ENCODE data around the gene MED6.

Gene MED6, protein sequence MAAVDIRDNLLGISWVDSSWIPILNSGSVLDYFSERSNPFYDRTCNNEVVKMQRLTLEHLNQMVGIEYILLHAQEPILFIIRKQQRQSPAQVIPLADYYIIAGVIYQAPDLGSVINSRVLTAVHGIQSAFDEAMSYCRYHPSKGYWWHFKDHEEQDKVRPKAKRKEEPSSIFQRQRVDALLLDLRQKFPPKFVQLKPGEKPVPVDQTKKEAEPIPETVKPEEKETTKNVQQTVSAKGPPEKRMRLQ

DNA sequence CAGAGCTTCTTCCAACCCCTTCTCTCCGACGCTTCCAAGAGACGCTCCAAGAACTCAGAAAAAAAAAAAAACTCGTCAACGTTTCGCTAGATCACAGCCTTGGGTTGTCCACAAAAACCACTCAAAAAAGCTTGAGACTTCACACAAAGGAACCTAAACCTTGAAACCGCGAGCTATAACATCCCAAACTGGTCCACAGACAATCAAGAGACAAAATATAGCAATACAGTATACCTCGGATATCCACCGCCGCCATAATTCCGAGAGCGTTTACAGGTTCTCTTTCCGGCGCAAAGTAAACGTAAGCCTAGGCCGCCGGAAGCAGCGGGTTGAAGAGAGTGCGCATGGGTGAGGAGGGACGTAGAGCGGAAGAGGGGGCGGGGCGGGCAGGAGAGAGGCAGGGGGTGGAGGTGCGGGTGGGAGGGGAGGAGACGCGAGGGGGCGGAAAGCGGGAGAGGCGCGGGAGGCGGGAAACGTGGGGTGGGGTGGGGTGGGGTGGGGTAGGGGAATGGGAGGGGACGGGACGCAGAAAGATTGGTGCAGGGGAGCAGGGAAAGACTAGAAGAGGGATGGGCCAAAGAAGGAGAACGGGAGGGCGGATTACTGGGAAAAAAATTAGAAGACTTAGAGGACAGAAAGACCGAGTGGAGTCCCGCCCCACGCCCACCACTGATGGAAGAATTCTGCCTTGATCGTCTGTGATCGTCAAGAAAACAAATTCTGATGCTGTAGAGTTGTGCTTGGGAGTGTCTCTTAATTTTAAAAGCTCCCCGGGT is at the start of gene MED6:
TSS of gene MED6 (minus strand) at position 274 of the 776 bp plus-strand sequence. CDS start at position 256, 18 bp downstream.
- peak; percentile 98 for DNase-seq

DNA sequence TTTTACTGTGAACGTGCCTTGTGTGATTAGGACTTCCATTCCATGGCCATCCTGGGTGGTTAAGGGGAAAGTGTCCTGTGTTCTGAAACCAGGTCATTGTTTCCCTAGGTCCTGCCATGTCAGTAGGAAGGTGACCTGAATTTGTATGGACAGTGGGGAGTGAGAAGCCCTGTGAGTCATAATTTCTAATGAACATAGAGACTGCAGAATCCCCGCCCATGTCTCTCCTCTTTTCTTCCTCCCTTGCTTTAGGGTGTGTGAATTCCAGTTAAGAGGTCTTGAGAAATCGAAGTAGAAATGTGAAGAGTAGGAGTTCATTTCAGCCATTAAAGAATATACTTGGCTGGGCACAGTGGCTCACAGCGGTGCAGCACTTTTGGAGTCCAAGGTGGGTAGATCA is 49.3 kb upstream of the MED6 start:
- no peak for DNase-seq

DNA sequence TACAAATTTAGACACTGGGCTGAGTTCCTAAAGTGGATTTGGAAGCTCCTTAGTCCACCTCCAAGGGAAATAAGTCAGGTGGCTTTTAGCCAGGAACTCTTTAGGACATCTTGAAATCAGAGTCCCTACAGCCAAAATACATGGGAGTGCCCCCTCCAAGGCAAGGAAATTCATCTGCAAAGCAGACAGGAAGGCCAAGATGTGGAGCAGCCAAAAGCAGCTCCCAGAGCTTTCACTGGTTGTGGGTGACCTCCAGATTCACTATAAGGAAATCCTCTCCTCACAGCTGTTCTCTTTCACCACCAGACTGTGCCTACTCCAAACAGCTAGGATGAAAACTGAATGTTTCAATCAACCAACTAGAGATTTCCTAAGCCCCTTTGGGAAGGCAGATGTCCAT is 47.9 kb upstream of the MED6 start:
- no peak for DNase-seq

DNA sequence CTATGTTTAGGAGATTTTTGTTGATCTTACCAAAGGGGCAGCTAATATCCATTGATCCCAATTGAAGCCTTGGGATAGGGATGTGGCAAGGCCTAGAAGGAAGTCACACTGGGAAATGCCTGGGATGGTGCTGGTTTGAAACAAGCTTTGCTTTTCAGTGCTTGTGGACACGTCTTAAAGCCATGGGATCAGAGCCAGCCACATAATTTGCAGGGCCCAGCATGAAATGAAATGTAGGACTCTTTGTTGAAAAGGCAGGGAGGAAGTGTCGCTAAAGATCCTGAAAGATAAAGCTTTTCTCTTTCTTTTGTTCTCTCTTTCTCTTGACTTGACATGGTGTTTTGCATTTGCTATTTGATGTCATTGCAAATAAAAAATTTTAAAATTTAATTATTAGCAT is 46.2 kb upstream of the MED6 start:
- DNase-seq: no peak

DNA sequence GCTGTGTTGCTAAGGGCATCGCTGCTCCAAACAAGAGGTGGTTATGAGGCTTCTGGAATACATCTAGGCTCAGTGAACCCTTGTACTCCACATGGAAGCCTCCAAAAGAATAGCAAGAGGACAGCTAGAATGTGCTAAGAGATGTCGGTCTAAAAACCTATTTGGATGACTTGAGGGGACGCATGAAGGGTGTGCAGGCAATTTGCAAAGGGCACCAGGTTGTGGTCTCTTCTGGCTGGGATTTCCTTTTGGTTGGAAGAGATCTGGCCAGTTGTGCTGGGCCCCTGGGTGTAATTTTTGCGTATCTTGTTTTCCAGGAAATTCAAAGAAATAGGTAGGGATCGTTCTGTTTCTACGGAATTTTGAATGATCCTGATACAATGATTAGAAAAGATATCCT is 45.4 kb upstream of the MED6 start:
- no peak for DNase-seq

DNA sequence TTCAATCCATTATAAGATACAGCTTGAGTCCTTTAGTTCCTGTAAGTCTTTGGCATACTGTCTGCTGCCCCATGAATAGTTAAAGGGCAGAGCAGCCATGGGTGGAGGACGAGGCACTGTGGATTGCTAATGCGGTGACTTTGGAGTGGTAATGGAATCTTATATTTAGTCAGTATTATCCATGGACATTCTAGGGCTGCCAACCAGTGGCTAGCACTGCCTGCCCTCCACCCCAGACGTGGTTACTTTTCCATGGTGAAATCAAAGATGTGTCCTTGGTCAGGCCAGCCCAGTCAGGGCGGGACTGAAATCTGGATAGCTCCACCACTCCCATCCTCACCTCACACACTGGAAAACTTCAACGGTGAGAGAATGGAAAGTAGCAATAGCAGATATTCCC is 43.5 kb upstream of the MED6 start:
- no peak for DNase-seq

DNA sequence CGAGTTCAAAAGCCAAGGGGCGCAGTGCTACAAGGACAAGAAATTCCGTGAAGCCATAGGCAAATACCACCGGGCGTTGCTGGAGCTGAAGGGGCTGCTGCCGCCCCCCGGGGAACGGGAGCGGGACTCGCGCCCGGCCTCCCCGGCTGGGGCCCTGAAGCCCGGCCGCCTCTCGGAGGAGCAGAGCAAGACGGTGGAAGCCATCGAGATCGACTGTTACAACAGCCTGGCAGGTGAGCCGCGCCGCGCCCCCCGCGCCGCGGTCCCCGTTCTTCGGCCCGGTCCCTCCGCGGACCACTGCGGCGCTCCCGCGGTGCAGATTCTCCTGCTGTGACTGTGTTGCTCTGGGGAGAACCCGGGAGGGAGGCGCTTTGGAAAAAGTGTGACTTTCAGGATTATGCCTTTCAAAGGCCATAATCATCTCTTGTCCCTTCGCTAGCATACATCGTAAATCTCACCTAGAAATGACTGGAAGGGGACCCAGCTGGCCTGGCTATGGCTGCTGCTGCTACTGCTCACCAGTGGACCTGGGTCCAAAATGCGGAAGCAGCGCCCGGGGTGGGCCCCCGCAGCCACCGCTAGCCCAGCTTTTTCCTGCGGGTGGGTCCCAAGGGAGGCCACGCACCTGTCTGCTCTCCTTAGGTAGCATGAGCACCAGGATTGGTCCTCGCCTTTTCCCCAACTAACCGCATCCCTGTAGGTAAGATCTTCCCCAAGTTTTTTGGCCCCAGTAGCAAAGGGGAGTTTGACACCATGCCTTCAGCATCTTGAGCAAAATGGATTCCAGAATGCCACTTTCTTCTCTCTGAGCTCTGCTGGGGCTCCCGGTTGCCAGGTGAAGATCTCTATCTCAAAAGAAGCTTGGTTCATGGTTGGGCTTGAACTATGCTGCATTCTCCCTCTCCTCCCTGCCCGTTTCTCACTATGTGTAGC is 42.1 kb upstream of the MED6 start:
- peak; percentile 36 for DNase-seq

DNA sequence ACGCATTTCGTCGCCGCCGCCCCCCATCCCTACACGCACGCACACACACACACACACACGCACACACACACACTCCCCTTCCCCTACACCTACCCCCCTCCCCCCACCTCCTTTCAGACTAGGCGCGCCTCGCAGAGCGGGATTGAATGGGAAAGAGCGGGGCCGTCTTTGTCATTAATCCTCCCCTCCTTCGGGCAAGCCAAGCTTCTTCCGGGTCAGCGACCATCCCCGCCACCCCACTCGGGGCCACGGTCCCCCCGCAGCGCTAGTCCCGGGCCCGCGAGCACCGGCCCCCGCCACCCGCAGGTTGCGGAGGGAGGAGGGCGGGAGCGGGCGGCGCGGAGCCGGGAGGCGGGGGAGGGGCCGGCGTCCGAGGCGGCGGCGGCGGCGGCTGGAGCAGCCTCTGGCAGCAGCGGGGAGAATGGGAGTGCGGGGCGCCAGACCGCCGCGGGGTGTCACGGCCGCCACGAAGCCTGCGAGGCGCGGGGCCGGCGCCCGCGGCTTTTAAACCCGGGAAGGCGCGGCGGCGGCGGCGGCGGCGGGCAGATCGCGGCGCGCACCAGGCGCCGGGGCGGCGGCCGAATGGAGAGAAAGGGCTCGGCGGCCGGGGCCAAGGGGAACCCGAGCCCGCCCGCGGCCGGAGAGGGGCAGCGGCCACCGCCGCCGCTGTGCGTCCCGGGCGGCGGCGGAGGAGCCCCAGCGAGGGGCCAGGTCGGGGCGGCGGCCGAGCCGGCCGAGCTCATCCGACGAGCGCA is 41.3 kb upstream of the MED6 start, which contains the start of gene TTC9:
TSS of gene TTC9 (plus strand) at position 369 of the 755 bp plus-strand sequence. CDS start at position 583, 214 bp downstream.
- no peak for DNase-seq

DNA sequence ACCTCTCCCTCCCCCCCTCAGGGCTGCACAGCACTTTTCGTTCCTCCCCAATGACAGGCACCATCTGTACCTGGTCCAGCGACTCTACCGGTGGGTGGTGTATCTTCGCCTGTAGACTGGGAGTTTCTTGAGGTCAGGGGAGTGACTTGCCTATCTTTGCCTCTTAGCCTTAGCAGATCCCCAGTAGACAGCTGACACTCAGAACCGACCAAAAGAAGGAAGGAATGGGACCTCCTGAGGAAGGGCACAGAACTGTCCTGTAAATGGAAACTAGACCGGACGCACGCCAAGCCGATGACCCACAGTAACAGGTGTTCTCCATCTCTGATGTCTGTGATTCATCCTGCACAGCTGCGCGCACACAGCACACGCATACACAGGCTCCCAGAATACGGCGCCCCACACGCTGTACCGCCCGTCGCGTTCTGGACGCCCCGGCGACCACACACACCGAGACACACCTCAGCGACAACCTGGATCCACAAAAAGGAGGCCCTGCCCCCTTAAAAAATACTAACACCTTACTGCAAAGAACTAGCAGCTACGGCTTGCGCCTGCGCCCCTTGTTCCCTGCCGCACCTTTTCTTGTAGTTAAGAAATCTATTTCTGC is 40.6 kb upstream of the MED6 start:
- DNase-seq: peak; percentile 71

DNA sequence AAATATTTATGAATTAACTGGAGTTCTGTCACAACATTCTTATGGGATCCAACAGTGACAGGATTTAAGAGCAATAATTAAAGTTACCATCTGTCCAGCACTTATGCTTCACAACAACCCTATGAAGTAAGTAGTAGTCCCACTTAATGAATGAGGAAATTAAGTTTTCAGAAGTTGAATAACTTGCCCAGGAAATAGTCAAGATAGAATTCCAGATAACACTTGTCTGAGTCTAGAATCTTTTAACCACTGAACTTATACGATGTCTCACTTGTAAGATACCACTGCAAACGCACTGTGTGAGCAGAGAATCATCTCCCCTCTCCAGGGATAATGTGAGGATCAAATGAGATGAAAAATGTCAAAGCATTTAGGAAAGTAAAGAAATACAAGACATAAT is 38.0 kb upstream of the MED6 start:
- no peak for DNase-seq

DNA sequence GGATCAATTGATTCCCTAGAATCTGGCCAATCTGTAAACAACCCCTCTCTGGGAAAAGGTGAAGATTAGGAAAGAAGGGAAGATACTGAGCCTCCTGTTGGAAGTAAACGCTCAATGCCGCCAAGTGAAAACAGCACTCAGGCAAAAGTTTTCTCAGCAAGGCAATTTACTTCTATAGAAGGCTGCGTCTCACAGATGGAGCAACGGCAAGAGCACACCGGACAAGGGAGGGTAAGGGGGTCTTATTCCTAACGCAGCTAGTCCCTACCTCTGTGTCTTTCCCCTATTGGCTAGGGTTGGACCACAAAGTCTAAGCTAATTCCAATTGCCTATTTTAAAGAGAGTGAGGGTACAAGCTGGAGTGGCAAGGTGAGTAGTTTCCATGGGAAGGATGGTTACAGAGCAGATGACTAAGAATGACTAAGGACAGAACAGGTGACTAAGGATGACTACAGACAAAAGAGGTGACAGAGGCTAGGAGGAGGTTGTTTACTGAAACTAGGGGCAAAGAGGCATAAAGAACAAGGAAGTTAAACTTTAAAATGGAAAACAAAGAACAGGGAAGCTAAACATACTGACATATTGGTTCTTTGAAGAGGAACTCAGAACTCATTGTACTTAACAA is 35.6 kb upstream of the MED6 start:
- DNase-seq: no peak

DNA sequence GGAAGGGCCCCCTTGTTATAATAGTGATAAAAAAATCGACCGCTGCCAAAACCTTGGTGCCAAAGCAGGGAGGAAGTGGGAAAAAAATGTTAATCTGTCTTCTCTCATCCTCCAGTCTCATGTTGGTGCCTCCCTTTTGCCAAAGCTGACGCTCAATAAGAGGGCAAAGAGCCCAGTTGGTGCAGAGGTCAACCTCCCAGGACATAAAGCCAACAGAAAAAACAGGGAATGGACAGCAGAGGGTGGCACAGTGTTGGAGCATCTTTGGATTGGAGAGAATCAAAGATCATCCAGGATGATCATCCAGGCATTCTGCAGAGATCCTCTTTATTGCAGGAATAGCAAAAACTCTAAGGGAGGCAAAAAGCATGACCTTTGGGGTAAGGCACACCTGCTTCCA is 31.5 kb upstream of the MED6 start:
- DNase-seq: no peak

DNA sequence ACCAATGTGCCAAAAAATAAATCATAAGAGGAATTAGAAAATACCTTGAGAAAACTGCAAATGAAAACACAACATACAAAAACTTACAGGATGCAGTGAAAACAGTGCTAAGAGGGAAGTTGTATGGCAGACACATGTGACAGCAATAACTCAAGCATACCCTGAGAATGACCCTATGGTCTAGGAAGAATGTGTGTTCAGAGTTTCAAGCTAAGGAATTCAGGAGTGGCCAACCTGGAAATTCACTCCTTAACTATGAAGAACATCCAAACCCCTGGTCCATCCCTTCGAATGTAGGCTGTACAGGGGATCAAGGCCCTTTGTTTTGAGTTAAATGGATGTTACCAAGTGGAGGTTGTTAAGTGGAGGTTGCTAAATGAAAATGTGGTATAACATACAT is 24.5 kb upstream of the MED6 start:
- no peak for DNase-seq

DNA sequence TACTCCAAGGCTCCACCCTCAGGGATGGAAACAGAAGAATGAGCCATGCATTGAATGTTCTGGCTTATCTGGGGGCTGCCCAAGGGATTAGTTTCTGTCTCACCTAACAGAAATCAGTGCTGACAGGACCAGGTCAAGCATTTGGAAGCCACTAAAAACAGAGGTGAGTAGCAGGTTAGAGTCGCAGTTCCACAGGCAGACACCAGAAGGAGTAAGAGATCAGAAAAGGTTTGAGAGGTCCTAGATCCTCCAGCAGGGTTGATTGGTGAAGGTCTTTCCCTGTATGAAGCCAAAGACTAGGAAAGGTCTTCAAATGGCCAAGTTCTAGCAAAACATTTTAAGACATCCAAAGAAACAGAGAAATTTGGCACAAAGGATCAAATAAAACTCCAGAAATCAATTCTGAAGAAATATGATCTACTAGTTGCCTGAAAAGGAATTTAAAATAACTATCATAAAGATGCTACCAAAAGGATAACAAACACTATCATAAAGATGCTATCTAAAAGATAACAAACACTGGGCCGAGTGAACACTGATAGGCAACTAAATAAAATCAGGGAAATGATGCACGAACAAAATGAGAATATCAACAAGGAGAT is 21.8 kb upstream of the MED6 start:
- DNase-seq: peak; percentile 80

DNA sequence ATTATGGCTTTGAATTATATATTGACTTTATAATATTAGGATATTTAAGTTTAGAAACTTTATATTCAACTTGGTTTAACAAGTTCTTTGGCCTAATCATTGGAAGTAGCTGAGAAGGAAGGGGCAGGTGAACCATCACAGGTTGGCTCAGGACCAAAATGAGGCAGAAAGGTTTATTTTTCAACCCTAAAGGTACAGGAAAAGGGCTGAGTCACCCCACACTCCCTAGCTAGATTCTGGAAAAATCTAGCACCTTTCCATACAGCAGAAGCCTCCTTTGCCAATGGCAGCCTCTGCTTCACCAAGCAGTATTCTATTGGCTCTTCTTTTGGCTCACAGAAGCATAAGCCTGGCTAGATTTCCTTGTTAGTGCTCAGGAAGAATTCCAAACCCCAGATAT is 19.3 kb upstream of the MED6 start:
- DNase-seq: no peak

DNA sequence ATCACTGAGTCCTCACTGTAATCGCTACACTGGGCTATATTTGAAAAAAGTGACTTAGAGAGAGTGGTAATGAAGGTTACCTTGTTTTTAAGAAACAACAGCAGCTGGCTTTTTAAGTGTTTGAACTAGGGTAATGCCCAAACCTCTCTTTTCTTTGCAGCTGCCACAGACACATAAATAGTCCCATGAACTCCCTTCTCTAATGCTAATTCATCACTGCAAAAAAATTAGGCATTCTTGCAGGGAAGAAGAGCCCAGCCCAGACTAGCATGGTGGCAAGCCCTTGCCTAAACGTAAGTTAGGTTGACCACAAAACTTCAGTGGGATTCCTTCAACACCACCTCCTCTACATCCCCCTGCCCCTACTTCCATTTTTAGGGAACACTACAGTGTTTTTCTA is 17.9 kb upstream of the MED6 start:
- no peak for DNase-seq

DNA sequence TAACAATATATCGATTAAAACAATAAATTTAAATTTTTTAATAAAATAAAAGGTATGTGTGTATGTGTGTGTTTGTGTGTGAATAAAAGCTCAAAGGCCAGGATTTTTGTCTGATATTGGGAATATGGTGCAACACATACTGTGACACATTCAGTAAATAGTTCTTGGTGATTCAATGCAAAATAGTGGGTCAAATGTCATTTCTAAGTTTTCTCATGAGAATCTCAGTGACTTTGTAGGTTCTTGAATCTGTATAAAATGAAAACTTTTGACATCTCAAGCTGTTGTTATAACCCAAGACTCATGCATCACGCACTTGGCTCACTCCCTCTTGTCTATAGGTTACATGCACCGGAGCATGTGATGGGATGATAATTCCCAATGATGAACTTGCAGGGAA is 16.2 kb upstream of the MED6 start:
- DNase-seq: no peak

DNA sequence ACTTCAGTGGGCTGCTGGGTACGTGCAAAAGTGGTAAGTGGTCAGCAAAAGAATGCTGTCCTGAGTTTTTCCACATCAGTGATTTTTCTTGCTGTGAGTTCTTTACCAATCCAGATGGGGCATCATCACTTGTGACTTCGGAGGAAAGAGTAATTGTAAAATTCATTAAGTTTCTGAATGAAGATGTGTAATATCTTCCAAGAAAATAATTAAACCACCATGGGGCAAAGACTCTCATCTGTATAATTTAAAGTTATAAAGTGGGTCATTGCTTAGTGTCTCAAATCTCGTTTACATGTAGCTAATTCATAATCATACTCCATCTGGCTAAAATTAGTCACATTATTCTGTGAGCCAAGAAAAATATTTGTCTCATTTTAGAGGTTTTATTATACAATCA is 10.8 kb upstream of the MED6 start:
- DNase-seq: no peak

DNA sequence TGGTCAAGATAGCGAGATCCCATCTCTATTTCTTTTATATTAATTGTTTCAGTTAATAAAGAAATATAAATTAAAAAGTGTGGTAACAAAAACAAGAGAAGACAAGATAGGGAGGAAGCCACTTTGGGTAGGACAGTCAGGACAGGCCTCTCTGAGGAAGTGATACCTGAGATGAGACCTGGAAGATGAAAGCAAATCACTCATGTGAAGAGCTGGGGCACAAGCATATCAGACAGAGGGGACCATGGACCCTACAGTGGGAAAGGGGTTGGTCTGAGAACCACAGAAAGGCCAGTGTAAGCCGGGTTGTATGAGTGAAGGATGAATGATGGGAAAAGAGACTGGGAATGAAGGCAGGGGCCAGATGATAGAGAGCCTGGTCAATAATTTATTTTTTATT is 1.8 kb upstream of the MED6 start:
- no peak for DNase-seq

DNA sequence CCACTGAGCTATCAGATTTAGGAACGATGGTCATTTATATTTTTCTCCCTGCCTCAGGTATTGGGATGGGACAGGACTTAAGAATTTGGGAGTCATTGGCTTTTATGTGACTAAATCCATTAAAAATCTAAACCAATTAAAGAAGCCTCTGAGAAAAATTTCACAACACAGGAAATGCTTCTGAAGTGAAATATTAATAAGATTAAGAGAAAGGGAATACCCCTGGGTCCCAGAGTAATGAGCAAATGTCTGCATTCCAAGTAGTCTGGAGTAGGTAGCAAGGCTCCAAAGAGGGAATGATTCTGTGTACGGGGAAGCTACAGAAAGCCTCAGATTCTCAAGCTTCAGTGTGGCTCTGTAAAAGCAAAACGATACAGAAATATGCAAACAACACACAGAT is 707 bp upstream of the MED6 start:
- DNase-seq: peak; percentile 40

DNA sequence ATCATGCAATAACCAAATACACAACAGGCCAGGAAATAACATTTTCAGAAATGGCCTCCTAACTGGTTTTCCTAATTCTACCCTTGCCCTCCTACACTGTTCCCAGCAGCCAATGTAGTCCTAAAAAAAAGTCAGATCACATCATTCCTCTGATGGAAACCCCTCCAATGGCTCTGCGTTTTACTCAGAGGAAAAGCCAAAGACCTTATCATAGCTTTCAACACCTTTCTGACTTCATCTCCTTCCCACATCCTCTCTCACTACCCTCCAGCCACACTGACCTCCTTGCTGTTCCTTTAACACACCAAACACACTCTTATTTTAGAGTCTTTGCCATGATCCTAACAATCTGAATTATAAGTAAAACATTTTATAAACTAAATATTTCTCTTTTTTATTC is 1.1 kb downstream of the MED6 start:
- no peak for DNase-seq

Data from NCI-H2171 treated with DMSO at 0.1 percent for 48 hours (cell line).